Nephron (organoid): ENCODE results near the gene ARHGAP26.

ENCODE experiments used
- H3K27ac Mint-ChIP-seq, 3 experiments: 2 replicates each; pipeline ENCODE4 v1.8.0; 2020; ENCODE audit warnings: mixed read lengths in 3 of 3, mild to moderate bottlenecking in 2 of 3, moderate library complexity in 1 of 3
- H3K27me3 Mint-ChIP-seq: 2 replicates; pipeline ENCODE4 v1.8.0; 2021; ENCODE audit warnings: low read depth, mild to moderate bottlenecking, moderate library complexity, mixed read lengths
- H3K36me3 Mint-ChIP-seq: 2 replicates; pipeline ENCODE4 v1.8.0; 2020; ENCODE audit warnings: low read depth, mixed read lengths
- H3K4me1 Mint-ChIP-seq: 2 replicates; pipeline ENCODE4 v1.8.0; 2020; ENCODE audit warnings: mixed read lengths
- H3K4me3 Mint-ChIP-seq, 3 experiments: 2 replicates each; pipeline ENCODE4 v1.8.0; 2020; ENCODE audit warnings: mild to moderate bottlenecking in 3 of 3, mixed read lengths in 3 of 3, moderate library complexity in 2 of 3
- H3K9me3 Mint-ChIP-seq: 2 replicates; pipeline ENCODE4 v1.8.0; 2020; ENCODE audit warnings: mixed read lengths
- CTCF ChIP-seq, 3 experiments: fragments of 200-600 bp; sonication (generic); IDR thresholded peaks; one replicate each; pipeline ENCODE4 v1.5.0; 2021; ENCODE audit warnings: antibody characterized with exemption in 3 of 3; ENCODE audit not compliant: unreplicated experiment in 3 of 3

ARHGAP26 gene

GRCh38 chr5:142938266-142938880 lies 168.2 kb downstream of the ARHGAP26 start:
- H3K4me1 Mint-ChIP-seq, result peaks cover 9% of the 10 kb centered on the region
- TF ChIP-seq CTCF (IDR thresholded peaks at IDR 0.05; ENCODE audit: unreplicated experiment in 3 of 3), result no peak
- no peaks in the 10 kb centered on the region for H3K9me3 Mint-ChIP-seq
- H3K36me3 Mint-ChIP-seq, result no peaks in the 10 kb centered on the region
- no peak overlapping the region for H3K27ac Mint-ChIP-seq
- H3K27me3 Mint-ChIP-seq, result no peaks in the 10 kb centered on the region
- H3K4me3 Mint-ChIP-seq, result no peak overlapping the region

- peaks cover 9% of the 10 kb centered on the region for H3K4me1 Mint-ChIP-seq
- no peaks in the 10 kb centered on the region for H3K36me3 Mint-ChIP-seq
- no peak overlapping the region for H3K27ac Mint-ChIP-seq
- no peak overlapping the region for H3K4me3 Mint-ChIP-seq
- H3K9me3 Mint-ChIP-seq, result no peaks in the 10 kb centered on the region
- TF ChIP-seq CTCF (IDR thresholded peaks at IDR 0.05; ENCODE audit: unreplicated experiment in 3 of 3), result no peak
- H3K27me3 Mint-ChIP-seq, result no peaks in the 10 kb centered on the region
Measured at GRCh38 chr5:142939006-142939405, 168.8 kb downstream of the ARHGAP26 start.

- no peak overlapping the region for H3K27ac Mint-ChIP-seq
- H3K27me3 Mint-ChIP-seq, result no peaks in the 10 kb centered on the region
- TF ChIP-seq CTCF (IDR thresholded peaks at IDR 0.05; ENCODE audit: unreplicated experiment in 3 of 3), result no peak
- no peaks in the 10 kb centered on the region for H3K9me3 Mint-ChIP-seq
- H3K36me3 Mint-ChIP-seq, result no peaks in the 10 kb centered on the region
- peaks cover 9% of the 10 kb centered on the region for H3K4me1 Mint-ChIP-seq
- H3K4me3 Mint-ChIP-seq, result no peak overlapping the region
Measured at GRCh38 chr5:142939884-142940283, 169.7 kb downstream of the ARHGAP26 start.

- no peaks in the 10 kb centered on the region for H3K36me3 Mint-ChIP-seq
- H3K4me1 Mint-ChIP-seq, result peaks cover 9% of the 10 kb centered on the region
- no peaks in the 10 kb centered on the region for H3K9me3 Mint-ChIP-seq
- no peaks in the 10 kb centered on the region for H3K27me3 Mint-ChIP-seq
- H3K4me3 Mint-ChIP-seq, result no peak overlapping the region
- no peak overlapping the region for H3K27ac Mint-ChIP-seq
- no peak for TF ChIP-seq CTCF (IDR thresholded peaks at IDR 0.05; ENCODE audit: unreplicated experiment in 3 of 3)
Measured at GRCh38 chr5:142941245-142941644, 171.1 kb downstream of the ARHGAP26 start.

- H3K4me1 Mint-ChIP-seq, result peaks cover 7% of the 10 kb centered on the region
- no peak overlapping the region for H3K27ac Mint-ChIP-seq
- H3K9me3 Mint-ChIP-seq, result no peaks in the 10 kb centered on the region
- no peak for TF ChIP-seq CTCF (IDR thresholded peaks at IDR 0.05; ENCODE audit: unreplicated experiment in 3 of 3)
- no peaks in the 10 kb centered on the region for H3K27me3 Mint-ChIP-seq
- H3K36me3 Mint-ChIP-seq, result no peaks in the 10 kb centered on the region
- no peak overlapping the region for H3K4me3 Mint-ChIP-seq
Measured at GRCh38 chr5:142942901-142943300, 172.7 kb downstream of the ARHGAP26 start.

- no peak for TF ChIP-seq CTCF (IDR thresholded peaks at IDR 0.05; ENCODE audit: unreplicated experiment in 3 of 3)
- Mint-ChIP-seq H3K9me3 (peaks cover under 1% of the 10 kb centered on the region), H3K4me1 (no peaks in the 10 kb centered on the region), H3K4me3 (no peak overlapping the region), H3K27ac (no peak overlapping the region), H3K27me3 (no peaks in the 10 kb centered on the region), H3K36me3 (no peaks in the 10 kb centered on the region)
Measured at GRCh38 chr5:142944140-142944539, 174.0 kb downstream of the ARHGAP26 start.
